ENCODE measurements around the gene RTEL1.

DNA sequence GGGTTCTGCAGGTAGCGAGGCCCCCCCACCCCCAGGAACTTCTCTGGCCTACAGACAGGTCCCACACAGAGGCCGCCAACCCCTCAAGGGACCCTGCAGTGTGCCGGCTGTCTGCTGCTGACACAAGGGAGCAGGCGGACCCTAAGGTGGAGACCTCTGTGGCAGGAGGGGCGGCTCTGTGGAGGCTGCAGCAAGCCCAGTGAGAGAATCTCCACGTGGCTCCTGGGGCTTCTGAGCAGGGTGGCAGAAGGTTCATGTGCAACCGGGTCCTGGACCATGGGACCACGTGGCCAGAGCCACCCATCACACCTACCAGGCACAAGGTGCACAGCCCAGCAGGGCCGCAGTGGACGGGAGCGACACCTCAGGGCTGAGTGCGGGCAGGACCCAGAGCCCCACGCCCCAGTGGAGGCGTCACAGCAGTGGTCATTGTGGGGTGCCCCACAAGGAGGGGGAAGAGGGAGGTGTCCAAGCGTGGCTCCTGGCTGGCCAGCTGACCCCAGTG, 45.4 kb downstream of the RTEL1 start:
- TF ChIP-seq, protein P1, sequence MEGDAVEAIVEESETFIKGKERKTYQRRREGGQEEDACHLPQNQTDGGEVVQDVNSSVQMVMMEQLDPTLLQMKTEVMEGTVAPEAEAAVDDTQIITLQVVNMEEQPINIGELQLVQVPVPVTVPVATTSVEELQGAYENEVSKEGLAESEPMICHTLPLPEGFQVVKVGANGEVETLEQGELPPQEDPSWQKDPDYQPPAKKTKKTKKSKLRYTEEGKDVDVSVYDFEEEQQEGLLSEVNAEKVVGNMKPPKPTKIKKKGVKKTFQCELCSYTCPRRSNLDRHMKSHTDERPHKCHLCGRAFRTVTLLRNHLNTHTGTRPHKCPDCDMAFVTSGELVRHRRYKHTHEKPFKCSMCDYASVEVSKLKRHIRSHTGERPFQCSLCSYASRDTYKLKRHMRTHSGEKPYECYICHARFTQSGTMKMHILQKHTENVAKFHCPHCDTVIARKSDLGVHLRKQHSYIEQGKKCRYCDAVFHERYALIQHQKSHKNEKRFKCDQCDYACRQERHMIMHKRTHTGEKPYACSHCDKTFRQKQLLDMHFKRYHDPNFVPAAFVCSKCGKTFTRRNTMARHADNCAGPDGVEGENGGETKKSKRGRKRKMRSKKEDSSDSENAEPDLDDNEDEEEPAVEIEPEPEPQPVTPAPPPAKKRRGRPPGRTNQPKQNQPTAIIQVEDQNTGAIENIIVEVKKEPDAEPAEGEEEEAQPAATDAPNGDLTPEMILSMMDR (IDR thresholded peaks at IDR 0.05; ENCODE audit: low read length), result no peak
- TF ChIP-seq EZH2 (IDR thresholded peaks at IDR 0.05; ENCODE audit: borderline replicate concordance, low read length), result no peak
